A549 (cell line): ENCODE results near the gene RWDD1. TPM values are rescaled to one million over a fixed set of nuclear protein-coding genes. Genes with fewer than 3 reads are reported as not detected.

ENCODE experiments used
- ATAC-seq, 2 experiments: fragments of 200-7000 bp in 1 of 2; fragments of >200 bp in 1 of 2; cut with Nextera tagmentation in 1 of 2; cut with Tn5 transposase in 1 of 2; 3 replicates each; pipeline versions ENCODE4 v1.8.0 to v1.9.1; 2018 to 2020; ENCODE audit warnings: mild to moderate bottlenecking in 1 of 2, moderate library complexity in 1 of 2
- CTCF ChIA-PET: fragments of 300-600 bp; sonication (Branson Sonifier 250); formaldehyde crosslinking; extraction: SDS; loops from one replicate; lab custom pipeline; 2021; ENCODE audit warnings: antibody characterized with exemption, inconsistent platforms; lab: Yijun Ruan, JAX
- POLR2A ChIA-PET: fragments of 350-600 bp; formaldehyde crosslinking; extraction: SDS; loops from one replicate; lab custom pipeline; 2021; ENCODE audit warnings: antibody characterized with exemption, inconsistent platforms; lab: Yijun Ruan, JAX
- DNase-seq, 2 experiments: peaks; one replicate each; pipeline versions ENCODE4 v3.0.0 to v3.0.0-alpha.2; 2011 to 2016; ENCODE audit warnings: low read depth in 1 of 2, low spot score in 1 of 2
- FAIRE-seq: peaks from 2 replicates; lab custom pipeline; 2011; peaks lifted over from hg19 to GRCh38; lab: Jason Lieb, UNC
- H3K27ac ChIP-seq, 2 experiments: fragments of >200 bp; sonication (Bioruptor Twin); formaldehyde crosslinking; 3 replicates each; pipeline ENCODE4 v1.5.1; 2016 to 2017
- H3K4me1 ChIP-seq: fragments of >200 bp; sonication (Bioruptor Twin); formaldehyde crosslinking; 3 replicates; pipeline ENCODE4 v1.6.1; 2016
- H3K4me2 ChIP-seq: fragments of >200 bp; sonication (Bioruptor Twin); formaldehyde crosslinking; 3 replicates; pipeline ENCODE4 v1.6.1; 2016
- H3K4me3 ChIP-seq: fragments of >200 bp; sonication (Bioruptor Twin); formaldehyde crosslinking; 3 replicates; pipeline ENCODE4 v1.5.1; 2016
- H3K9me3 ChIP-seq: fragments of >200 bp; sonication (Bioruptor Twin); formaldehyde crosslinking; 3 replicates; pipeline ENCODE4 v1.6.1; 2016
- ATOH8 ChIP-seq: fragments of 250-450 bp; sonication (Bioruptor Pico); IDR thresholded peaks from 2 replicates; pipeline ENCODE4 v1.5.0; 2020; ENCODE audit warnings: low read depth, mild to moderate bottlenecking, moderate library complexity
- CBX2 ChIP-seq: fragments of 200-600 bp; sonication (generic); IDR thresholded peaks from 2 replicates; pipeline ENCODE4 v1.6.1; 2016; ENCODE audit warnings: low read depth, mild to moderate bottlenecking, borderline replicate concordance
- CEBPB ChIP-seq, 2 experiments: fragments of >200 bp in 1 of 2; sonication (Bioruptor Twin) in 1 of 2; formaldehyde crosslinking in 1 of 2; IDR thresholded peaks; 2 replicates each; pipeline ENCODE4 v1.6.1; 2012 to 2016
- CHD2 ChIP-seq: fragments of 150-350 bp; IDR thresholded peaks from 2 replicates; pipeline ENCODE4 v1.6.1; 2014; ENCODE audit warnings: low read length; ENCODE audit not compliant: partially characterized antibody
- E2F6 ChIP-seq: IDR thresholded peaks from 2 replicates; pipeline ENCODE4 v1.6.1; 2012; ENCODE audit warnings: low read depth, borderline replicate concordance
- FOSB ChIP-seq: fragments of 250-450 bp; sonication (Bioruptor Pico); IDR thresholded peaks from 2 replicates; pipeline ENCODE4 v1.5.0; 2020; ENCODE audit warnings: mild to moderate bottlenecking, moderate library complexity
- FOXS1 ChIP-seq: fragments of 250-450 bp; sonication (Bioruptor Pico); IDR thresholded peaks from 2 replicates; pipeline ENCODE4 v1.5.0; 2020; ENCODE audit warnings: mild to moderate bottlenecking, moderate library complexity
- MAZ ChIP-seq: fragments of 150-350 bp; IDR thresholded peaks from 2 replicates; pipeline ENCODE4 v1.6.1; 2014; ENCODE audit warnings: antibody characterized with exemption, low read depth, low read length, borderline replicate concordance
- PHF8 ChIP-seq: fragments of 200-600 bp; sonication (generic); IDR thresholded peaks from 2 replicates; pipeline ENCODE4 v1.6.1; 2016; ENCODE audit warnings: low read depth, mild to moderate bottlenecking, antibody characterized with exemption, moderate library complexity, borderline replicate concordance
- POLR2A ChIP-seq: IDR thresholded peaks from 2 replicates; pipeline ENCODE4 v1.6.1; 2012; ENCODE audit warnings: mild to moderate bottlenecking, low read length
- POLR2AphosphoS2 ChIP-seq: conservative IDR thresholded peaks from 2 replicates; pipeline ENCODE4 v1.6.1; 2012; ENCODE audit warnings: low read length, improper control_type of control experiment, inconsistent platforms
- RAD21 ChIP-seq, 2 experiments: fragments of >200 bp in 1 of 2; sonication (Bioruptor Twin) in 1 of 2; formaldehyde crosslinking in 1 of 2; IDR thresholded peaks in 1 of 2; conservative IDR thresholded peaks in 1 of 2; 2 replicates in 1 of 2; 3 replicates in 1 of 2; pipeline ENCODE4 v1.6.1; 2012 to 2018; ENCODE audit warnings: inconsistent platforms in 1 of 2
- RARB ChIP-seq: fragments of 250-450 bp; sonication (Bioruptor Pico); IDR thresholded peaks from 2 replicates; pipeline ENCODE4 v1.8.0; 2021; ENCODE audit warnings: mild to moderate bottlenecking, moderate library complexity
- REST ChIP-seq: fragments of 200-600 bp; sonication (generic); IDR thresholded peaks from 2 replicates; pipeline ENCODE4 v1.6.1; 2016; ENCODE audit warnings: antibody characterized with exemption, mild to moderate bottlenecking, moderate library complexity
- RFX5 ChIP-seq: fragments of 450-650 bp; IDR thresholded peaks from 2 replicates; pipeline ENCODE4 v1.7.1; 2014; ENCODE audit warnings: antibody characterized with exemption, mild to moderate bottlenecking, moderate library complexity
- SMC3 ChIP-seq: fragments of >200 bp; sonication (Bioruptor Twin); formaldehyde crosslinking; IDR thresholded peaks from 3 replicates; pipeline ENCODE4 v1.6.1; 2018; ENCODE audit warnings: inconsistent platforms
- TP53 ChIP-seq: fragments of 250-450 bp; sonication (Bioruptor Pico); IDR thresholded peaks from 2 replicates; pipeline ENCODE4 v1.5.0; 2021; ENCODE audit warnings: mild to moderate bottlenecking, moderate library complexity
- ZNF302 ChIP-seq: fragments of 250-450 bp; sonication (Bioruptor Pico); IDR thresholded peaks from 2 replicates; pipeline ENCODE4 v1.9.0; 2021; ENCODE audit warnings: inconsistent platforms, mild to moderate bottlenecking, moderate library complexity
- ZSCAN20 ChIP-seq: fragments of 250-450 bp; sonication (Bioruptor Pico); IDR thresholded peaks from 2 replicates; pipeline ENCODE4 v1.8.0; 2022; ENCODE audit warnings: mild to moderate bottlenecking, moderate library complexity
- WGBS: methylation state at CpG from one replicate; pipeline ENCODE4 v1.1.6; 2017; ENCODE audit errors: missing lambda C conversion rate; 5-methylcytosine and 5-hydroxymethylcytosine counted together
- polyA plus RNA-seq, 4 experiments: library from polyadenylated mRNA; depleted of rRNA in 3 of 4; stranded (reverse); fragments of >200 nt; fragmentation: RNase III in 1 of 4; extraction: RNeasy Plus Mini Kit Qiagen cat#74134 plus additional on column Dnase treatment in 1 of 4; gene quantifications; 2 replicates in 3 of 4; 3 replicates in 1 of 4; pipeline ENCODE4 v1.2.3, GENCODE V29; 2011 to 2017
- TF ChIP-seq, protein P1 (sequence below): fragments of >200 bp; sonication (Bioruptor Twin); formaldehyde crosslinking; IDR thresholded peaks from 2 replicates; pipeline ENCODE4 v1.6.1; 2016
- TF ChIP-seq, protein P2 (sequence below): fragments of >200 bp; sonication (Bioruptor Twin); formaldehyde crosslinking; IDR thresholded peaks from 3 replicates; pipeline ENCODE4 v1.5.1; 2016
- TF ChIP-seq, protein P3 (sequence below): fragments of 450-650 bp; IDR thresholded peaks from 2 replicates; pipeline ENCODE4 v1.6.1; 2014; ENCODE audit warnings: antibody characterized with exemption

Gene RWDD1
- polyA plus RNA-seq, 2 of the 4 experiments (the other 2 are of a cell fraction) = 32.5 to 47.7 TPM

GRCh38 chr6:116535109-116535508, 36.2 kb upstream of the RWDD1 start:
- CTCF ChIA-PET = interaction anchor here (0.6 to 4.2 kb wide), 14 partner anchors 18 to 320 kb away, joined by 3 to 34 read pairs (median 4); partner anchors contain the start of genes CALHM4 and RWDD1
- ATAC-seq = no peak

DNA sequence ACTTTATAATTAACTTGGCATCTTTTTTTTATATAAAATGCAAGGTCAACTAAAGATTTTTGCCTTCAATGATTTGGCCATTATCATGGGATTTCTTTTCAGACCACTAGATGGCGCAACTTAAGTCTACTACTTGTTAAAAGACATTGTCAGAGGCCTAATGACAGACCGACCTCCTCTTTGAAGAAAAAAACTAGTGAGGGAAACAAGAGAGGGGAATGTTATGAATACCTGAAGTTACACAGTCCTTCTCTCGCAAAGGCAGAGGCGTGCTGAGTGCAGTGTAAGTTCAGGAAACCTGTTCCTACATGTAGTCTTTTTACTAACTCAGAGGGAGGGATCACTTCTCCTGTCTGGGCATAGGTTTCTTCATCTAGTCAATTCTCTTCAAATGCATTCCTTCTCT, 35.1 kb upstream of the RWDD1 start:
- DNase-seq (peak; percentile 11 to 57), ATAC-seq (peak in 1 of 2 experiments; percentile 74; a peak in 3 of 6 replicates), FAIRE-seq (no peak)
- CTCF ChIA-PET = interaction anchor here (1.3 to 1.6 kb wide), 4 partner anchors 18 to 267 kb away, joined by 3 to 8 read pairs (median 6); no protein-coding TSS in a partner anchor
- TF ChIP-seq SMC3 (peak; percentile 68), RAD21 (conservative IDR thresholded peaks at IDR 0.05 in 1 of 2, IDR thresholded peaks at IDR 0.05 in 1 of 2) (peak; percentile 45 to 53; a peak in 4 of 5 replicates), CEBPB (IDR thresholded peaks at IDR 0.05) (no peak)
- TF ChIP-seq, protein P1, sequence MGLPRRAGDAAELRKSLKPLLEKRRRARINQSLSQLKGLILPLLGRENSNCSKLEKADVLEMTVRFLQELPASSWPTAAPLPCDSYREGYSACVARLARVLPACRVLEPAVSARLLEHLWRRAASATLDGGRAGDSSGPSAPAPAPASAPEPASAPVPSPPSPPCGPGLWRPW = no peak
- TF ChIP-seq, protein P2, sequence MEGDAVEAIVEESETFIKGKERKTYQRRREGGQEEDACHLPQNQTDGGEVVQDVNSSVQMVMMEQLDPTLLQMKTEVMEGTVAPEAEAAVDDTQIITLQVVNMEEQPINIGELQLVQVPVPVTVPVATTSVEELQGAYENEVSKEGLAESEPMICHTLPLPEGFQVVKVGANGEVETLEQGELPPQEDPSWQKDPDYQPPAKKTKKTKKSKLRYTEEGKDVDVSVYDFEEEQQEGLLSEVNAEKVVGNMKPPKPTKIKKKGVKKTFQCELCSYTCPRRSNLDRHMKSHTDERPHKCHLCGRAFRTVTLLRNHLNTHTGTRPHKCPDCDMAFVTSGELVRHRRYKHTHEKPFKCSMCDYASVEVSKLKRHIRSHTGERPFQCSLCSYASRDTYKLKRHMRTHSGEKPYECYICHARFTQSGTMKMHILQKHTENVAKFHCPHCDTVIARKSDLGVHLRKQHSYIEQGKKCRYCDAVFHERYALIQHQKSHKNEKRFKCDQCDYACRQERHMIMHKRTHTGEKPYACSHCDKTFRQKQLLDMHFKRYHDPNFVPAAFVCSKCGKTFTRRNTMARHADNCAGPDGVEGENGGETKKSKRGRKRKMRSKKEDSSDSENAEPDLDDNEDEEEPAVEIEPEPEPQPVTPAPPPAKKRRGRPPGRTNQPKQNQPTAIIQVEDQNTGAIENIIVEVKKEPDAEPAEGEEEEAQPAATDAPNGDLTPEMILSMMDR = peak; percentile 67
- H3K4me1 ChIP-seq = no peaks in the 10 kb centered on the region
- WGBS = 7% methylated on average over 4 of the region's 4 CpGs
- H3K4me3 ChIP-seq = no peak overlapping the region
- no peaks in the 10 kb centered on the region for H3K9me3 ChIP-seq
- peak overlapping the region in 1 of 2 experiments; percentile 65; a peak in 2 of 6 replicates for H3K27ac ChIP-seq
- POLR2A ChIA-PET = no interaction called here
- H3K4me2 ChIP-seq = no peak overlapping the region

More at GRCh38 chr6:116535109-116535508, 36.2 kb upstream of the RWDD1 start:
- Histone ChIP-seq H3K4me3 (no peak overlapping the region), H3K27ac (no peak overlapping the region), H3K4me1 (no peaks in the 10 kb centered on the region), H3K4me2 (no peak overlapping the region), H3K9me3 (no peaks in the 10 kb centered on the region)
- POLR2A ChIA-PET = no interaction called here
- DNase-seq (no peak), FAIRE-seq (no peak)
- TF ChIP-seq ZSCAN20 (CRISPR knock-in tag) = no peak

GRCh38 chr6:116542426-116542825, 28.9 kb upstream of the RWDD1 start:
- no peak for FAIRE-seq
- Histone ChIP-seq H3K9me3 (no peaks in the 10 kb centered on the region), H3K27ac (no peak overlapping the region), H3K4me1 (no peaks in the 10 kb centered on the region), H3K4me2 (no peak overlapping the region), H3K4me3 (no peak overlapping the region)
- no peak for ATAC-seq
- TF ChIP-seq FOXS1 (CRISPR knock-in tag) (no peak), FOSB (CRISPR knock-in tag) (no peak), RAD21 (conservative IDR thresholded peaks at IDR 0.05 in 1 of 2, IDR thresholded peaks at IDR 0.05 in 1 of 2) (no peak), ZSCAN20 (CRISPR knock-in tag) (no peak), POLR2AphosphoS2 (no peak), RFX5 (no peak), ZNF302 (no peak), SMC3 (no peak), MAZ (no peak), PHF8 (no peak), TP53 (CRISPR knock-in tag) (no peak), POLR2A (no peak), E2F6 (no peak), CEBPB (IDR thresholded peaks at IDR 0.05) (no peak), CBX2 (no peak), ATOH8 (CRISPR knock-in tag) (no peak), REST (no peak), RARB (no peak), CHD2 (no peak)
- TF ChIP-seq, protein P3, sequence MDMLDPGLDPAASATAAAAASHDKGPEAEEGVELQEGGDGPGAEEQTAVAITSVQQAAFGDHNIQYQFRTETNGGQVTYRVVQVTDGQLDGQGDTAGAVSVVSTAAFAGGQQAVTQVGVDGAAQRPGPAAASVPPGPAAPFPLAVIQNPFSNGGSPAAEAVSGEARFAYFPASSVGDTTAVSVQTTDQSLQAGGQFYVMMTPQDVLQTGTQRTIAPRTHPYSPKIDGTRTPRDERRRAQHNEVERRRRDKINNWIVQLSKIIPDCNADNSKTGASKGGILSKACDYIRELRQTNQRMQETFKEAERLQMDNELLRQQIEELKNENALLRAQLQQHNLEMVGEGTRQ = no peak
- CTCF ChIA-PET = interaction anchor here (2.5 kb wide), 1 partner anchor 18 kb away, joined by 12 read pairs; no protein-coding TSS in a partner anchor
- DNase-seq = no peak
- POLR2A ChIA-PET = interaction anchor here (1.4 kb wide), 1 partner anchor 29 kb away, joined by 3 read pairs; the partner anchor contains the start of gene RWDD1
